GM23338 (cell line): ENCODE measurements around the gene TUBA1C. TPM values are rescaled to one million over a fixed set of nuclear protein-coding genes. Genes with fewer than 3 reads are reported as not detected.

Experiments
- ATAC-seq: fragments of 200-7000 bp; cut with Tn5 transposase; 3 replicates; pipeline ENCODE4 v1.9.1; 2020
- DNase-seq: peaks from one replicate; pipeline ENCODE4 v3.0.0-alpha.2; 2015; ENCODE audit warnings: low spot score
- H2AFZ ChIP-seq: fragments of 200-600 bp; sonication (generic); 2 replicates; pipeline ENCODE4 v1.8.0; 2016; ENCODE audit warnings: antibody characterized with exemption, mild to moderate bottlenecking, moderate library complexity
- H3F3A ChIP-seq: fragments of 200-600 bp; sonication (generic); replicated peaks from 2 replicates; pipeline ENCODE4 v1.8.0; 2017; ENCODE audit warnings: antibody characterized with exemption, mixed run types, low read depth
- H3K27ac ChIP-seq: fragments of 200-600 bp; sonication (generic); 2 replicates; pipeline ENCODE4 v1.6.1; 2016; ENCODE audit warnings: low read depth
- H3K27me3 ChIP-seq: fragments of 200-600 bp; sonication (generic); 2 replicates; pipeline ENCODE4 v1.8.0; 2016; ENCODE audit warnings: mild to moderate bottlenecking, mixed run types, moderate library complexity; ENCODE audit not compliant: insufficient read depth
- H3K36me3 ChIP-seq: fragments of 200-600 bp; sonication (generic); 2 replicates; pipeline ENCODE4 v1.8.0; 2016; ENCODE audit warnings: mild to moderate bottlenecking; ENCODE audit not compliant: insufficient read depth
- H3K4me1 ChIP-seq: fragments of 200-600 bp; sonication (generic); 2 replicates; pipeline ENCODE4 v1.8.0; 2016; ENCODE audit warnings: mild to moderate bottlenecking, moderate library complexity; ENCODE audit not compliant: insufficient read depth
- H3K4me2 ChIP-seq: fragments of 200-600 bp; sonication (generic); 2 replicates; pipeline ENCODE4 v1.7.1; 2017; ENCODE audit warnings: mixed run types
- H3K4me3 ChIP-seq: fragments of 200-600 bp; sonication (generic); 2 replicates; pipeline ENCODE4 v1.6.1; 2016; ENCODE audit warnings: mixed run types
- H3K79me2 ChIP-seq: fragments of 200-600 bp; sonication (generic); replicated peaks from 2 replicates; pipeline ENCODE4 v1.8.0; 2017; ENCODE audit warnings: mild to moderate bottlenecking; ENCODE audit not compliant: insufficient read depth
- H3K9me2 ChIP-seq: fragments of 200-600 bp; sonication (generic); 2 replicates; pipeline ENCODE4 v1.8.0; 2017; ENCODE audit not compliant: insufficient read depth
- H4K20me1 ChIP-seq: fragments of 200-600 bp; sonication (generic); replicated peaks from 2 replicates; pipeline ENCODE4 v1.8.0; 2017; ENCODE audit warnings: mild to moderate bottlenecking; ENCODE audit not compliant: insufficient read depth
- H3K27ac Mint-ChIP-seq: 2 replicates; pipeline ENCODE4 v1.8.0; 2020; ENCODE audit warnings: inconsistent platforms, mild to moderate bottlenecking, moderate library complexity, mixed read lengths
- H3K27me3 Mint-ChIP-seq: 3 replicates; pipeline ENCODE4 v1.8.0; 2022; ENCODE audit warnings: low read depth, mild to moderate bottlenecking, moderate library complexity, mixed read lengths, inconsistent platforms; ENCODE audit not compliant: insufficient read depth, poor library complexity
- H3K36me3 Mint-ChIP-seq: 3 replicates; pipeline ENCODE4 v1.8.0; 2021; ENCODE audit warnings: low read depth, mild to moderate bottlenecking, inconsistent platforms, moderate library complexity, mixed read lengths
- H3K4me1 Mint-ChIP-seq: 3 replicates; pipeline ENCODE4 v1.8.0; 2020; ENCODE audit warnings: mild to moderate bottlenecking, inconsistent platforms, mixed read lengths
- H3K4me3 Mint-ChIP-seq: 3 replicates; pipeline ENCODE4 v1.8.0; 2021; ENCODE audit warnings: moderate library complexity, mild to moderate bottlenecking, inconsistent platforms, mixed read lengths
- H3K9me3 Mint-ChIP-seq: 3 replicates; pipeline ENCODE4 v1.8.0; 2020; ENCODE audit warnings: moderate library complexity, mild to moderate bottlenecking, inconsistent platforms, mixed read lengths
- CTCF ChIP-seq, 2 experiments: fragments of 200-600 bp in 1 of 2; sonication (generic) in 1 of 2; conservative IDR thresholded peaks; 2 replicates each; pipeline versions ENCODE4 v1.5.1 to v1.6.1; 2016 to 2017; ENCODE audit warnings: antibody characterized with exemption in 2 of 2, low read depth in 2 of 2, mild to moderate bottlenecking in 2 of 2, moderate library complexity in 1 of 2
- ETS1 ChIP-seq: IDR thresholded peaks from 2 replicates; pipeline ENCODE4 v1.6.1; 2016; ENCODE audit warnings: antibody characterized with exemption
- EZH2 ChIP-seq: fragments of 200-600 bp; sonication (generic); IDR thresholded peaks from one replicate; pipeline ENCODE4 v1.8.0; 2017; ENCODE audit warnings: antibody characterized with exemption, mild to moderate bottlenecking, low read depth; ENCODE audit not compliant: unreplicated experiment
- JUNB ChIP-seq: IDR thresholded peaks from one replicate; pipeline ENCODE4 v1.6.1; 2016; ENCODE audit warnings: antibody characterized with exemption; ENCODE audit not compliant: unreplicated experiment
- NANOG ChIP-seq: IDR thresholded peaks from 2 replicates; pipeline ENCODE4 v1.6.1; 2016; ENCODE audit warnings: antibody characterized with exemption, borderline replicate concordance
- REST ChIP-seq: IDR thresholded peaks from one replicate; pipeline ENCODE4 v1.6.1; 2018; ENCODE audit warnings: antibody characterized with exemption; ENCODE audit not compliant: unreplicated experiment
- ZNF114 ChIP-seq: fragments of 250-450 bp; sonication (Bioruptor Pico); IDR thresholded peaks from 2 replicates; pipeline ENCODE4 v1.5.0; 2020; ENCODE audit warnings: mild to moderate bottlenecking, moderate library complexity
- ZNF331 ChIP-seq: fragments of 250-450 bp; sonication (Bioruptor Pico); IDR thresholded peaks from 2 replicates; pipeline ENCODE4 v1.5.0; 2020; ENCODE audit warnings: low read depth, mild to moderate bottlenecking, moderate library complexity
- polyA plus RNA-seq: library from polyadenylated mRNA; unstranded; fragments of >200 nt; fragmentation: Nextera tagmentation; extraction: Ambion mirVana; gene quantifications from 2 replicates; pipeline ENCODE4 v1.2.1, GENCODE V29; 2016
- total RNA-seq: library from RNA; depleted of rRNA; stranded (reverse); fragments of >200 nt; shearing (Covaris generic); gene quantifications from 2 replicates; pipeline ENCODE4 v1.2.3, GENCODE V29; 2014

The TUBA1C gene
- total and polyA plus RNA-seq, 2 experiments from 2014 or later, result 191 to 728 TPM

- TF ChIP-seq ETS1 (no peak), JUNB (no peak)
Observed at GRCh38 chr12:49284672-49285071, 19.8 kb downstream of the TUBA1C start (continued).

- no peaks in the 10 kb centered on the region for H3K36me3 Mint-ChIP-seq
- Histone ChIP-seq H2AFZ (no peak overlapping the region), H3K79me2 (no peaks in the 10 kb centered on the region), H3F3A (no peaks in the 10 kb centered on the region), H3K4me3 (no peak overlapping the region), H3K36me3 (no peaks in the 10 kb centered on the region), H3K4me2 (no peak overlapping the region), H3K27ac (no peak overlapping the region), H3K27me3 (peaks cover 52% of the 10 kb centered on the region), H3K9me2 (no peaks in the 10 kb centered on the region), H3K4me1 (0 out of 2 replicates have a peak, but pooled peaks cover under 1% of the 10 kb centered on the region), H4K20me1 (no peaks in the 10 kb centered on the region)
- ATAC-seq (no peak), DNase-seq (no peak)
- no peak for TF ChIP-seq NANOG
- TF ChIP-seq ZNF114, result no peak
- TF ChIP-seq CTCF (conservative IDR thresholded peaks at IDR 0.05; ENCODE audit: low read depth in 2 of 2), result no peak
- TF ChIP-seq EZH2, result no peak
- TF ChIP-seq REST, result no peak
- no peak for TF ChIP-seq ZNF331 (CRISPR knock-in tag)
- H3K4me1 Mint-ChIP-seq, result peaks cover 3% of the 10 kb centered on the region; the same call in 2 of the 3 replicates
- peaks cover 38% of the 10 kb centered on the region for H3K27me3 Mint-ChIP-seq
- no peaks in the 10 kb centered on the region; the same call in 2 of the 3 replicates for H3K9me3 Mint-ChIP-seq
- H3K4me3 Mint-ChIP-seq, result no peak overlapping the region
- H3K27ac Mint-ChIP-seq, result no peak overlapping the region
Observed at GRCh38 chr12:49287876-49288275, 23.0 kb downstream of the TUBA1C start.
